ENCODE data around the gene MOB3B.

Gene MOB3B

DNA sequence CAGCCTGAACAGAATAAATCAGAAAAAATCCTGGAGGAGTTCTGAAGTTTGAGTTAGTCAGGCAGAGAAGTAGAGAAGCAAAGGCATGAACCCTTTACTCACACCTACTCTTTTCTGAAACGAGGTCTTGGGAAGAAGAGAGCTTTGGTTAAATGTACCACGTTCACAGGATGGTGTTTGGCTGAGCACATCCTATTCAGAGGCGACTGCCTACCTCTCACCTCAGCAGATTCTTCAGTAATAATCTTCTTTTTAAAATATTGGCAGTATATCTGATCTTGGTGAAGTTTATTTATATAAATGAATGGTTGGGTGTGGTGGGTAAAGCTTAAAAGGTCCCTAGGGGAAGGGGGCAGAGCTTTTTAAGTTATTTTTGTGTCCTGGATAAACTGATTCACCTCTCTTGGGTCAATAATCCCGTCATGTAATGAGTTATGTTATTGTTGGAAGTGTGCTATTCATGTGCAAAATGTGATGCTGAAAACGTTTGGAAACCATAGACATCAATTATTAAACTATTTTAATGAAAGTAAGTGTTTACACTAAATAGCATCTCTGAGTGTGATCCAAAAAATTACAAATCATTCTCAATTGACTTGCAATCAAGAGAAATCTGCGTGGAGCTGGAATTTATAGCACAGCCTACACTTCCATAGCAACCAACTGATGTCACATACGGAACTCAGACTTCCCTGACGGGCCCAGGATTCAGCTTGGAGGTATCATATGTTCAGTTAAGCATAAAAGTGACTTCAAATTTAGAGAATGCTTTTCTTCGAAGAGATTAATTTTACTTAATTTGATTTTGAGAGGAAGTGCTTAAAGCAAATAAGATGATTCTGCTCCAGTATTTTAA lies 138.3 kb downstream of the MOB3B start:
- no peak for DNase-seq (ENCODE audit: low read depth)

DNA sequence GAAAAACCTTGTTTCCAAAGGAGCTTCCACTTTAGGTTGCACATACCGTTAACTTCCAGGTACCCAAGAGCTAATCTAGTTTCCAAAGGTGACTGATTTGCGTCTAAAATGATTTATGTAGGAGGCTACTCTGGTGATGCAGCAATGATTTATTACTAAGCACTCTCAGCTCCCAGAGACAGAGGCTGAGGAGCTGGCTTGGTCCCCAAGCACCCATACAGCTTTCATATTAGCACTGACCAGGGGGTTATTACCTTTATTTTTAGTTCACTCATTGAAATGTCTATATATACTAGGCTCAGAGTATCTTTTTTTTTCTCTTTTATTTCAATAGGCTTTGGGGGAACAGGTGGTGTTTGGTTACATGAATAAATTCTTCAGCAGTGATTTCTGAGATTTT lies 141.5 kb downstream of the MOB3B start:
- DNase-seq (ENCODE audit: low read depth): no peak

GRCh38 chr9:27387722-27388121 lies 141.9 kb downstream of the MOB3B start:
- no peak for DNase-seq (ENCODE audit: low read depth)

DNA sequence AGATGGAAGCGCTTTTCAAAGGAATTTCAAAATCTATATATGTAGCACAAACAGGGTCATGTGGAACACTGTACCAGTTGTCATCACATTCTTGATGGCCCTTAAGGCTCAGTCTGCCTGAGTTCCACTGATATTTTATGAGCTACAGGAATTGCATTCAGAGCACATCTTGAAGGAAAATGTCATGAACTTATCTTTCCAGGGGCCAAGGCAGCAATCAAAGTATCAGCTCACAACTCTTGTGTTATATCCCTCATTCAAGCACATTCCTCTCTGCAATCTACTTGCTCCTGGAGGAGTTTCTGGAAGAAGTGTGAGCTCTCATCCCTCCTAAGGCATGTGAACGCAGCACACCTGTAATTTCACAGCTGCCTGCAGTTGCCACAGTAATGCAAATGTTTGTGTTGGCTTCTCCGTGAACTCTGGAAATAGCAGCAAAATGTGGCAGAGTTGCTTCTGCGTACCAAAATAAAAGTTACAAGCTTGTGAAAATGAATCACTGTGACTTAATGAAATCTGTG lies 143.0 kb downstream of the MOB3B start:
- DNase-seq (ENCODE audit: low read depth): no peak

DNA sequence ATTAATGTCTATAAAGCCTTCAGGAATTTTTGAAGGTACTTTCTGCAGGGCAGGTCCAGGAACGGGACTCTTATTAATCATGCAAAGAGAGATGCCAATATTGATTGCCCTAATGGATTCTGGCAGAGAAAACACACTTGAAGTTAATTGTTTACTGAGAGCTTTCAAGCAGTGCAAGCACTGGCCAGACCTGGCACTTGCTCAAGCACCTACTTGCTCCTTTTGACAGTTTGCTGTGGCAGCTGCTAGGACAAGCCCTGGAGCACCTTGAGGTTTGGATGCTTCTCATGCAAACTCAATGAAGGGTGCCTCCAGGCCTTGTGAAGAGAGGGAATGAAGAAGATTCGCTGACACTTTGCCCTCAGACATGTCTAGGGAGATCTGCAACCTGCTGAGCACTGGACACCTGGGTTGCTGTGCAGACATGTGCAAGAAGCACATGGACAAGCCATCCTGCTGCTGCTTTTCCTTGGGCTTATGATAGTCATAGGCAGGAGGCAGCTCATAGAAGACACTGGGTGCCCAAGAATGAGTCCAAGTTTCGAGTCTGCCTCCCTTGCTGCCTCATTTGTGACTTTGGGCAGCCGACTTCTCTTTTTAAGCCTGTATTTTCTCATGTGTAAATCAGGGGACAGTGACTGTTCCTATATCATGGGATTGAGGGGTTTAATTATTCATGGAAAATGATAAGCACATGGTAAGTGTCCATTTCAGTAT lies 143.8 kb downstream of the MOB3B start:
- no peak for DNase-seq (ENCODE audit: low read depth)

- no peak for DNase-seq (ENCODE audit: low read depth)
Observed at GRCh38 chr9:27384262-27385014, 145.2 kb downstream of the MOB3B start.

GRCh38 chr9:27383524-27383923 lies 146.1 kb downstream of the MOB3B start:
- DNase-seq (ENCODE audit: low read depth): no peak

DNA sequence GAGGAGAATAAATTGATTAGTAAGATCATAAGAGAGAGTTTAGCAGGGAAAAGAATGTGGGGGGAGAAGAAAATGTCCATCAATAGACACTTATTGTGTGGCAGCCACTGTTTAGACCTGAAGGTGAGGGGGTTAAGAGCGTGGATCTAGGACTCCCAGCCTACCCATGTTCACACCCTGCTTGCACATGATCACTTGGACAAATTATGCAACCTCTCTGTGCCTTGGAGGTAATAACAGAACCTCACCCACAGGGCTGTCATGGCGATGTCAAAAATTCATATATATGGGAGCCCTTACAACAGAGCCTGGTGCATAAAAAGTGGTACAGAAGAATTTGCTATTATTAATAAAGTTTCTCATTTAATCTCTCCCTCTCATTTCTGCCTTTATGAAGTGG lies 146.6 kb downstream of the MOB3B start:
- DNase-seq (ENCODE audit: low read depth): no peak

DNA sequence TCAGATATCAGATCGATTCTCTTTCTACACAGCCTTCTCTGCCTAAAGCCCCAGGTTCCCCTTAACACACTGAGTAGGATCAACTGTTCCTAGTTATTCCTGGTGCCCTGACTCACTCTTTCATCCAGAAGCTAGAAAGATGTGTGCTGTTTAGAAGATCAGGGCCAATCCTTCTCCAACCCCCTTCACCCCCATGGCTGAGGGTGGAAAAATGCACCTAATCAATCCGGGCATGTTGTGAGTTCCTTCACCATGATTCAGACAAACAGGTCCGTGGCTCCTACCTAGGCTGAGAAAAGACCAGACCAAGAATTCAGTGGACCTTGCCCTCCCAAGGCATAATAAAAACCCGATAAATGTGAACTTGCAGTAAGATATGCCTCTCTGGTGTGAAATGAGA lies 147.3 kb downstream of the MOB3B start:
- DNase-seq (ENCODE audit: low read depth): no peak

GRCh38 chr9:27379311-27380251 lies 150.0 kb downstream of the MOB3B start:
- DNase-seq (ENCODE audit: low read depth): no peak

- no peak for DNase-seq (ENCODE audit: low read depth)
Observed at GRCh38 chr9:27377811-27378456, 151.7 kb downstream of the MOB3B start.

DNA sequence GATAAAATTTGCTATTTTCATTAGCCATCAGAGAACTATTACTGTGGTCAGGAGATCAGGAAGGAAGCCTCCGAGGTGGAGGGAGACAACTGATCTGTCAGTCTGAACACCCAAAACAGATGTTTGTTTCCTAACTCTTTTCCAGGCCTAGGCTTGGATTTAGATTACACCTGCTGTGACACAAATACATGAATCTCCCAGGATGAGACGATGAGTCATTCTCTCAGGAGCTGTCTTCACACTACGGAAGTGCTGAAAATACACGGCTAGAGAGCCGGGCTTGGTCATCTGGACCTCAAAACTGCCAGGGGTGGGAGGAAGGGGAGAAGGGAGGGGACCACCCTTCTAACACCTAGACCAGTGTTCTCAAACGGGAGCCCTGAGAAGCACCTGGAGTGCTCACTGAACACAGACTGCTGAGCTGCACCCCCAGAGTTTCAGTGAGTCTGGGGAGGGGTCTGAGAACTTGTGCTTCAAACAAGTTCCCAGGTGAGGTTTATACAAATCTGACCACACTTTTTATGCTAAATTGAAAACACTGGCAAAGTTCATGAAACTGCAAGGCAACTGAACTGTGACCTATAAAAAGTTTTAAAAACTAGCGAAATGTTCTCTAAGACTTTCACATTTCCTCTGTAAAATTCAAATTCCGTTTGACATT lies 152.3 kb downstream of the MOB3B start:
- no peak for DNase-seq (ENCODE audit: low read depth)

GRCh38 chr9:27373851-27374250 lies 155.8 kb downstream of the MOB3B start:
- DNase-seq (ENCODE audit: low read depth): no peak

DNA sequence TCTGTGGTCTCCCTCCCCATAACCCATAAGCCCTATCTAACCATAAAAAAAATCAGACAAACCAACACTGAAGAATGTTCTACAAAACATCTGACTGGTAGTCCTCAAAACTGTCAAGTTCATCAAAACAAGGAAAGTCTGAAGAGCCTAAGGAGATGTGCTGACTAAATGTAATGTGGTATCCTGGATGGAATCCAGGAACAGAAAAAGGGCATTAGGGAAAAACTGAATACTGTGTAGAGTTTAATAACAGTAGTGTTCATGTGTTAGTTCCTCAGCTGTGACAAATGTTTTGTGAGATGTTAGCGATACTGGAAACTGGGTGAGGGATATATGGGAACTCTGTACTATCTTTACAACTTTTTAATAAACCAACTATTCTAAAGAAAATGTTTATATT lies 157.0 kb downstream of the MOB3B start:
- DNase-seq (ENCODE audit: low read depth): no peak

DNA sequence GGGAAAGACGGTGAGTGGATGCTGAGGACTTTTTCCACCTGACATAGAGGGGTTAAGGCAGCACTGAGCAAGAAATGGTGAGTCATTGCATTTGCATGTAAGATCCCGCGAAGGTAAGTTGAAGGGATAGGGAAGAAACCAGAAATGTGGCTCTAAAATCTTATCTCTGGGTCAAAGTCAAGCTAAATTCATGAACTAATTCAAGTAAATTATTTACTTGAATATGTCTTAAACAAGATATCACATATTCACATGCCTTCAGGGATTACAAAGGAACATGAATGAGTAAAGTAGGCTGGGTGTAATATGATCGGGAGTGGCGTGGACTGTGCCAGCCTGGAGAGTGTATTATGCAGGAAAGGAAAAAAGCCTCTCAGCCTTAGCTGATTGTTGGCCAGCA lies 158.2 kb downstream of the MOB3B start:
- no peak for DNase-seq (ENCODE audit: low read depth)

DNA sequence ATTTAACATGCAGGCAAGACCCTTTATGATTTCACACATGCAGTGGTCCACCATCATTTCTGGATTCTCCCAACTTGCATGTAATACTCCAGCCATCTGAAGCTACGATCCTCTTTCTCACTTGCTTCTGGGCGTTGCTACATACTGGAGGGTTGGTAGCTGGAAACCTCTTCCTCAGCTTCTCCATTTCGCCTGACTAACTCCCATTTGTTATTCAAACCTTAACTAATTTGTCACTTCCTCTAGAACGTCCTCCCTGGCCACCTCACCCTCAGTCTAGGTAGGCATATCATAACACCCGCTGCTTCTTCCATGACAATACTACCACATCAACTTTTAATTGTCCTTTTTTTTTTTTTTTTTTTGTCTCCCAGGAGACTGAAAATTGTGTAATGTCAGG lies 160.0 kb downstream of the MOB3B start:
- DNase-seq (ENCODE audit: low read depth): no peak

DNA sequence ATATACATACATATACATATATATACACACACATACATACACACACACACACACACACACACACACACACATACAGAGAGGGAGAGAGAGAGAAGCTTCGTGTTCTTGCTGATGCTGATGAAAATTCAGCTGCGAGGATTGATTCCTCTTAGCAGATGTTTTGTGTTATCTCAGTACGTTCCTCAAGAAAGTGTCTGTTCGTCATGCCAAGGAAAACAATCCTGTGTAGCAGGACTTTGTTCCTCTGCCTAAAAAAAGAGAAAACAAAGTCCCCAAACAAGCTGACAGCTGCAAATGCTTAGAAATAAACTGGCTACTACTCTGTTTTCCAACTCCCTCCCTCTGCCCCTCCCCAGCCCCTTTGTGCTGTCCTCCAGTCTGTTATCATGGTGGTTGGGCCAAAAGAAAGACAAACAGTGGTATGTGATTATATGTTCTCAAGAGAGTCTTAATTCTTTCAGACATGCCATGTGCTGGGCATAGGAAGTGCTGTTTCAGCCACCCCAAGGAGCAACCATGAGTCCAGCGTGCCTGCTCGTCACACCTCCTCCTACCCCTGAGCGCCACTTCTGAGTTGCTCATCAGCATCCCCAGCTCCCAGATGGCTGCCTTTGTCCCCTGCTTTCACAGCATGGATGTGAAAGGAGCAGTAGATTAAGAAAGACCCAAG lies 161.2 kb downstream of the MOB3B start:
- no peak for DNase-seq (ENCODE audit: low read depth)

GRCh38 chr9:27367921-27368315 lies 161.7 kb downstream of the MOB3B start:
- no peak for DNase-seq (ENCODE audit: low read depth)

DNA sequence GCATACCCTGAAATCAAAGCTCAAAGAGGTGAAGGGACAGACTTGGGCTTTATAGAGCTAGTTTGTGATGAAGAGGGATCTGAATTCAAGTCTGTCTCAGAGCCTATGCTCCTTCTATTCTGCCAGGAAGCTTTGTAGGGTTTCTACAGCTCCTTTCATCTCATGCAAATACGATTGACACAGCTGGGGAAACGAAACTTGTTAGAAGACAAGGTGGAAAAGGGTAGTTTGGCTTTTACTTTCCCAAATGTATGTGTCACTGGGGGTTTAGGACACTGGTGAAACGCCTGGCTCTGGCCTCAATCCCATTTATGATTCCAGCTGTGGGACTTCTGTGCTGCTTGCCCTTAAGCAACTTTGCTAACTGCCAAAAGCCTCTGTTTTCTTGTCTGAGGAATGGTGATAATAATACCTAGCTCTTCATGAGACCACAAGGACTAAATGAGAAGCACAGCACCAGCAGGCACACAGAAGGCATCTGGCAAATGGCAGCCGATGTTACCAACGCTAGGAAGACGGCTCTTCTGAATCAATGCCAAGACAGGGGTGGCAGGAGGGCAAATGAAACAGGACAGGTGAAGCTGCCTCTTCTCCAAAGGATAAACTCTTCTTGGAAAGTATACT lies 162.3 kb downstream of the MOB3B start:
- DNase-seq (ENCODE audit: low read depth): no peak

Data from activated T-cell treated with anti-CD3 and anti-CD28 coated beads for 1 hour (primary cell).